GM23248 (cell line): Measurements from ENCODE around the gene HOXA3.

ENCODE experiments used
- EZH2 ChIP-seq: fragments of 200-600 bp; sonication (generic); IDR thresholded peaks from 2 replicates; pipeline ENCODE4 v1.6.1; 2018; ENCODE audit warnings: antibody characterized with exemption, mild to moderate bottlenecking; ENCODE audit not compliant: insufficient read depth, poor library complexity, severe bottlenecking
- EZH2phosphoT487 ChIP-seq: fragments of 200-600 bp; sonication (generic); IDR thresholded peaks from 2 replicates; pipeline ENCODE4 v1.6.1; 2018; ENCODE audit warnings: antibody characterized with exemption, moderate library complexity, mild to moderate bottlenecking, low read depth; ENCODE audit not compliant: insufficient read depth

DNA sequence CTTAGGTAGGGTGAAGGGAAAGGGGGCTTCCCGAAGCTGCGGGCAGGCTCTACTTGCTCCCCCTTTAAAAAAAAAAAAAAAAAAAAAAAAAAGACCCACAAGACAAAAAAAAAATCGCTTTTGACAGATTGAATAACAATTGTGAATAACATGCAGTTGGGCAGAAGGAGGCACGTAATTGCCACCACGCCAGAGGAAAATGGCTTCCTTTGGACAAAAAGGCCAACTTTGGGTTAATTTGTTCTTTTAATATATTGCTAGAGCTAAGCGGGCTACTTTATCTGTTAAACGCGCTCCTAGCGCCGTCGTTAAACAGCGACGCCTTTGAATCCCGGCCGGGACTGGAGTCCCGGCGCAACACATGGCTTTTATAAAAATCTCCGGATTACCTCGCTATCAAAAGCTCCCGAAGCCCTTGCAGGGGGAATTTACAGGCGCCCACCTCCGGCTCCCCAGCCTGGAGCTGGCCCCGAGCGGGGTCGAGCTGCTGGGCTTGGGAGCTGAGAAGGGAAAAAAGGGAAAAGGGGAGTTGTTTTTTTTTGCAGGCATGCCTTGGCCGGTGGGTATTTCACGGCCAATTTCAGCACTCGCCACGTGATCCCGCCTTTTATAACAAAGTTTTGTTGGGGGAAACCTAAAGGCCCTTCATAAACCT is 31.4 kb upstream of the HOXA3 start:
- TF ChIP-seq EZH2 (no peak), EZH2phosphoT487 (no peak)
